Astrocyte (in vitro differentiated cells and primary cell): ENCODE data around the gene THADA. TPM values are rescaled to one million over a fixed set of nuclear protein-coding genes. Genes with fewer than 3 reads are reported as not detected.

ENCODE experiments used
- DNase-seq: peaks from one replicate; pipeline ENCODE4 v3.0.0-alpha.2; 2010; ENCODE audit warnings: low read depth
- FAIRE-seq: peaks from 2 replicates; lab custom pipeline; 2011; peaks lifted over from hg19 to GRCh38; lab: Jason Lieb, UNC
- H2AFZ ChIP-seq: 2 replicates; pipeline ENCODE4 v1.6.0; 2012; ENCODE audit warnings: low read depth, low read length, inconsistent platforms
- H3K27ac ChIP-seq: 2 replicates; pipeline ENCODE4 v1.5.1; 2011; ENCODE audit warnings: low read depth, low read length, inconsistent platforms
- H3K27me3 ChIP-seq: 2 replicates; pipeline ENCODE4 v1.6.0; 2011; ENCODE audit warnings: low read length, inconsistent platforms; ENCODE audit not compliant: insufficient read depth
- H3K36me3 ChIP-seq: 2 replicates; pipeline ENCODE4 v1.5.1; 2011; ENCODE audit warnings: low read length, inconsistent platforms; ENCODE audit not compliant: insufficient read depth
- H3K4me1 ChIP-seq: 2 replicates; pipeline ENCODE4 v1.5.1; 2011; ENCODE audit warnings: low read length, inconsistent platforms; ENCODE audit not compliant: insufficient read depth
- H3K4me2 ChIP-seq: 2 replicates; pipeline ENCODE4 v1.6.0; 2012; ENCODE audit warnings: low read length, inconsistent platforms
- H3K4me3 ChIP-seq: 2 replicates; pipeline ENCODE4 v1.5.1; 2011; ENCODE audit warnings: low read depth, mild to moderate bottlenecking, low read length, inconsistent platforms; ENCODE audit not compliant: insufficient read depth
- H3K79me2 ChIP-seq: 2 replicates; pipeline ENCODE4 v1.6.0; 2012; ENCODE audit warnings: mild to moderate bottlenecking, low read length, inconsistent platforms; ENCODE audit not compliant: insufficient read depth
- H3K9ac ChIP-seq: 2 replicates; pipeline ENCODE4 v1.6.0; 2012; ENCODE audit warnings: mild to moderate bottlenecking, low read length, inconsistent platforms
- H3K9me3 ChIP-seq: 2 replicates; pipeline ENCODE4 v1.5.1; 2012; ENCODE audit warnings: low read depth, mild to moderate bottlenecking, low read length, inconsistent platforms; ENCODE audit not compliant: insufficient read depth
- H4K20me1 ChIP-seq: 2 replicates; pipeline ENCODE4 v1.6.0; 2012; ENCODE audit warnings: low read length, inconsistent platforms; ENCODE audit not compliant: insufficient read depth
- H3K27ac Mint-ChIP-seq: one replicate; pipeline ENCODE4 v1.8.0; 2021; ENCODE audit warnings: mild to moderate bottlenecking, mixed read lengths; ENCODE audit not compliant: unreplicated experiment
- H3K27me3 Mint-ChIP-seq: one replicate; pipeline ENCODE4 v1.8.0; 2021; ENCODE audit warnings: low read depth, mixed read lengths; ENCODE audit not compliant: unreplicated experiment
- H3K36me3 Mint-ChIP-seq: one replicate; pipeline ENCODE4 v1.8.0; 2021; ENCODE audit warnings: low read depth, mixed read lengths; ENCODE audit not compliant: unreplicated experiment
- H3K4me1 Mint-ChIP-seq: one replicate; pipeline ENCODE4 v1.8.0; 2021; ENCODE audit warnings: low read depth, mixed read lengths; ENCODE audit not compliant: unreplicated experiment
- H3K4me3 Mint-ChIP-seq: one replicate; pipeline ENCODE4 v1.8.0; 2021; ENCODE audit warnings: mild to moderate bottlenecking, moderate library complexity, mixed read lengths; ENCODE audit not compliant: unreplicated experiment
- H3K9me3 Mint-ChIP-seq: one replicate; pipeline ENCODE4 v1.8.0; 2021; ENCODE audit warnings: mild to moderate bottlenecking, mixed read lengths; ENCODE audit not compliant: unreplicated experiment
- EZH2 ChIP-seq: IDR thresholded peaks from 2 replicates; pipeline ENCODE4 v1.6.1; 2012; ENCODE audit warnings: mild to moderate bottlenecking, low read length, inconsistent platforms; ENCODE audit not compliant: insufficient read depth
- total RNA-seq: library from RNA; stranded (reverse); gene quantifications from 2 replicates; pipeline ENCODE4 v1.2.1, GENCODE V29; 2021
- TF ChIP-seq, protein P1 (sequence below): IDR thresholded peaks from 2 replicates; pipeline ENCODE4 v1.5.1; 2011; ENCODE audit warnings: low read depth, mild to moderate bottlenecking, inconsistent platforms, low read length, moderate library complexity; ENCODE audit not compliant: insufficient read depth

THADA gene
- total RNA-seq, 1 donor from 2014 or later = 16.2 TPM

GRCh38 chr2:43402452-43402937 is 193.3 kb downstream of the THADA start:
- Mint-ChIP-seq H3K9me3 (no peaks in the 10 kb centered on the region), H3K36me3 (peaks cover 4% of the 10 kb centered on the region), H3K4me1 (peaks cover 12% of the 10 kb centered on the region), H3K4me3 (no peak overlapping the region), H3K27ac (no peak overlapping the region), H3K27me3 (no peaks in the 10 kb centered on the region)
- no peaks in the 10 kb centered on the region for H3K36me3 ChIP-seq
- TF ChIP-seq EZH2 = no peak
- TF ChIP-seq, protein P1, sequence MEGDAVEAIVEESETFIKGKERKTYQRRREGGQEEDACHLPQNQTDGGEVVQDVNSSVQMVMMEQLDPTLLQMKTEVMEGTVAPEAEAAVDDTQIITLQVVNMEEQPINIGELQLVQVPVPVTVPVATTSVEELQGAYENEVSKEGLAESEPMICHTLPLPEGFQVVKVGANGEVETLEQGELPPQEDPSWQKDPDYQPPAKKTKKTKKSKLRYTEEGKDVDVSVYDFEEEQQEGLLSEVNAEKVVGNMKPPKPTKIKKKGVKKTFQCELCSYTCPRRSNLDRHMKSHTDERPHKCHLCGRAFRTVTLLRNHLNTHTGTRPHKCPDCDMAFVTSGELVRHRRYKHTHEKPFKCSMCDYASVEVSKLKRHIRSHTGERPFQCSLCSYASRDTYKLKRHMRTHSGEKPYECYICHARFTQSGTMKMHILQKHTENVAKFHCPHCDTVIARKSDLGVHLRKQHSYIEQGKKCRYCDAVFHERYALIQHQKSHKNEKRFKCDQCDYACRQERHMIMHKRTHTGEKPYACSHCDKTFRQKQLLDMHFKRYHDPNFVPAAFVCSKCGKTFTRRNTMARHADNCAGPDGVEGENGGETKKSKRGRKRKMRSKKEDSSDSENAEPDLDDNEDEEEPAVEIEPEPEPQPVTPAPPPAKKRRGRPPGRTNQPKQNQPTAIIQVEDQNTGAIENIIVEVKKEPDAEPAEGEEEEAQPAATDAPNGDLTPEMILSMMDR = no peak
- peaks cover 12% of the 10 kb centered on the region for H3K4me1 ChIP-seq
- DNase-seq (no peak), FAIRE-seq (no peak)
- no peak overlapping the region for H3K9ac ChIP-seq
- no peak overlapping the region for H2AFZ ChIP-seq
- no peak overlapping the region for H3K4me2 ChIP-seq
- no peaks in the 10 kb centered on the region for H4K20me1 ChIP-seq
- H3K27me3 ChIP-seq = no peaks in the 10 kb centered on the region
- no peaks in the 10 kb centered on the region for H3K9me3 ChIP-seq
- H3K27ac ChIP-seq = no peak overlapping the region
- H3K4me3 ChIP-seq = no peak overlapping the region
- H3K79me2 ChIP-seq = no peaks in the 10 kb centered on the region

DNA sequence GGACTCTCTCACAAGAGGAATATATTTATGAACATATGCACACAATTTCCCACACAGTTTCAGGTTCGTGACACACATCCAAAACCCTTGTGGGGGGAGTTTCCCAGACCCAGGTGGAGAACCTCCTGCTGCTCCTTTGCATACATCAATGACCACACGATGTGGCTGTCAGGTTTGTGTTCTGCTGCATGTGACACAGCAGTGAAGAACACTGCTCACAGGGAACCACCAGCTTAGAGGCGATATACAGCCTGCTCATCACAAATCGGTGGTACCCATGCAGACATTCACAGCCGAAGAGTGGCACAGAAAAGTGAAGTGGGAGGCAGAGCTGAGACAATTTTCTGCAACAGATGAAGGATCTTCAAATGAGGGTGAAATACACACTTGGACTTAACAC is 193.8 kb downstream of the THADA start:
- TF ChIP-seq, protein P1 = no peak
- no peak for TF ChIP-seq EZH2
- FAIRE-seq = no peak
- no peak overlapping the region for H2AFZ ChIP-seq
- Mint-ChIP-seq H3K27ac (no peak overlapping the region), H3K9me3 (no peaks in the 10 kb centered on the region), H3K36me3 (peaks cover 7% of the 10 kb centered on the region), H3K27me3 (no peaks in the 10 kb centered on the region), H3K4me1 (peaks cover 12% of the 10 kb centered on the region), H3K4me3 (no peak overlapping the region)
- no peak overlapping the region for H3K9ac ChIP-seq
- DNase-seq = no peak
- H4K20me1 ChIP-seq = no peaks in the 10 kb centered on the region
- no peak overlapping the region for H3K4me2 ChIP-seq
- H3K79me2 ChIP-seq = no peaks in the 10 kb centered on the region
- no peaks in the 10 kb centered on the region for H3K27me3 ChIP-seq
- H3K4me1 ChIP-seq = peaks cover 12% of the 10 kb centered on the region
- H3K4me3 ChIP-seq = no peak overlapping the region
- H3K27ac ChIP-seq = no peak overlapping the region
- no peaks in the 10 kb centered on the region for H3K36me3 ChIP-seq
- H3K9me3 ChIP-seq = no peaks in the 10 kb centered on the region

DNA sequence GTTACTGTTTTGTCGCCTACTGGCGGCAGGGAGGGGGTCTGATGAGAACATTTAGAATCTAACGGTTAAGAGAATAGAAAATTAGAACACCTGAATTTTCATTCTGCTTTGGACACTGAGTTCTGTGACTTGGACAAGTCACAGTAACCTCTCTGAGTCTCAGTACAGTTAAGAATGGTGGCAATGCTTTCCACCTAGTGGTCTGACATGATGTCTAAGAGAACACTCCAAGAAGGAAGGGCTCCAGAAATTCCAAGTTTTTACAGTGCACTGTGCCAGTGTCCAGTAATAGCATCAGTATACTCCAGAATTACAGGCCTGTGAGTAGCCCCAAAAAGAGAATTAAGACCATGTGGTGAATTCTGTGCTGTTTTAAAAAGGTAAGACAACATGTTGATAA is 195.3 kb downstream of the THADA start:
- no peak overlapping the region for H3K27ac Mint-ChIP-seq
- Histone ChIP-seq H3K4me3 (no peak overlapping the region), H2AFZ (no peak overlapping the region), H3K9ac (no peak overlapping the region), H3K27ac (no peak overlapping the region), H3K27me3 (no peaks in the 10 kb centered on the region), H3K4me2 (no peak overlapping the region), H3K4me1 (peaks cover 9% of the 10 kb centered on the region), H4K20me1 (no peaks in the 10 kb centered on the region), H3K36me3 (no peaks in the 10 kb centered on the region), H3K79me2 (no peaks in the 10 kb centered on the region), H3K9me3 (no peaks in the 10 kb centered on the region)
- peaks cover 9% of the 10 kb centered on the region for H3K36me3 Mint-ChIP-seq
- H3K4me1 Mint-ChIP-seq = peaks cover 6% of the 10 kb centered on the region
- FAIRE-seq = no peak
- no peak overlapping the region for H3K4me3 Mint-ChIP-seq
- H3K27me3 Mint-ChIP-seq = no peaks in the 10 kb centered on the region
- TF ChIP-seq, protein P1 = no peak
- no peak for TF ChIP-seq EZH2
- no peaks in the 10 kb centered on the region for H3K9me3 Mint-ChIP-seq
- no peak for DNase-seq
